Adrenal gland (tissue), 12 donors: Measurements from ENCODE around the gene SYT5. TPM values are rescaled to one million over a fixed set of nuclear protein-coding genes. Genes with fewer than 3 reads are reported as not detected.

ENCODE experiments used
- DNase-seq, 7 donors: peaks; one replicate each; pipeline ENCODE4 v3.0.0-alpha.2; 2019 to 2020
- H3K27ac ChIP-seq, 5 donors: fragments of 200-600 bp; sonication (generic) in 4 of 5; 1 replicate in 3 of 5; 2 replicates in 2 of 5; pipeline versions ENCODE4 v1.5.1 to v1.8.0; 2016 to 2020; ENCODE audit warnings: mild to moderate bottlenecking in 1 of 5
- H3K27me3 ChIP-seq: fragments of 200-600 bp; 2 replicates; pipeline ENCODE4 v1.8.0; 2021
- H3K36me3 ChIP-seq, 2 donors: fragments of 200-600 bp; replicated peaks in 1 of 2; 1 replicate in 1 of 2; 2 replicates in 1 of 2; pipeline versions ENCODE4 v1.5.1 to v1.8.0; 2018 to 2022
- H3K4me1 ChIP-seq, 2 donors: fragments of 200-600 bp; replicated peaks in 1 of 2; 1 replicate in 1 of 2; 2 replicates in 1 of 2; pipeline versions ENCODE4 v1.5.1 to v1.8.0; 2018 to 2021
- H3K4me3 ChIP-seq, 4 donors: fragments of 200-600 bp; sonication (generic) in 3 of 4; one replicate each; pipeline ENCODE4 v1.5.1; 2016 to 2018
- H3K9me3 ChIP-seq, 3 donors: fragments of 200-600 bp; sonication (generic) in 1 of 3; replicated peaks in 1 of 3; 1 replicate in 2 of 3; 2 replicates in 1 of 3; pipeline versions ENCODE4 v1.5.1 to v1.8.0; 2016 to 2021
- POLR2A ChIP-seq, 2 donors: fragments of 450-650 bp; IDR thresholded peaks; one replicate each; pipeline ENCODE4 v1.6.1; 2017; ENCODE audit warnings: antibody characterized with exemption in 2 of 2, mild to moderate bottlenecking in 2 of 2, moderate library complexity in 1 of 2
- WGBS, 4 donors: extraction: QIAGEN DNeasy Blood & Tissue Kit in 2 of 4; methylation state at CpG; one replicate each; pipeline versions ENCODE4 v1.1.5 to v1.1.7; 2013 to 2017; 5-methylcytosine and 5-hydroxymethylcytosine counted together
- intact Hi-C, 2 donors: fragments of 100-400 bp; cut with DNase I; formaldehyde crosslinking; loops; one replicate each; pipeline versions ENCODE4 v1.14.1 to v1.15.0; 2022 to 2023
- polyA plus RNA-seq, 3 donors: library from polyadenylated mRNA; stranded (reverse); fragments of 200-250 nt in 2 of 3; fragments of 350-450 nt in 1 of 3; fragmentation: Illumina TruSeq in 1 of 3; extraction: RNeasy Lipid Tissue Mini Kit (QIAGEN cat#74804) in 1 of 3; gene quantifications; one replicate each; pipeline ENCODE4 v1.2.3, GENCODE V29; 2013 to 2014
- total RNA-seq, 9 donors: library from RNA; depleted of rRNA in 4 of 9; stranded (reverse); fragments of >200 nt in 4 of 9; fragments of 120-200 nt in 1 of 9; fragmentation: NEBNext Ultra II Directional in 1 of 9; extraction: Animal tissue kit (Norgen Biotek cat#: 25700) in 1 of 9; gene quantifications; one replicate each; pipeline versions ENCODE4 v1.1.0 to v1.2.4, GENCODE V29; 2013 to 2023
- TF ChIP-seq, protein P1 (sequence below), 6 experiments: fragments of 450-650 bp in 4 of 6; fragments of 200-600 bp in 2 of 6; sonication (generic) in 1 of 6; IDR thresholded peaks; 1 replicate in 5 of 6; 2 replicates in 1 of 6; pipeline versions ENCODE4 v1.5.1 to v1.8.0; 2016 to 2021; ENCODE audit warnings: antibody characterized with exemption in 6 of 6, mild to moderate bottlenecking in 2 of 6, moderate library complexity in 1 of 6
- donor health status: healthy with polysubstance abuse.
- donor health status: Bipolar disorder and iron deficiency.
- donor health status: DM: yes; HTN: yes; CAD: no.
- donor health status: DM: no; HTN: no; CAD: no.
- donor health status: DM: no; HTN: no; CAD: no.
- donor health status: DM: yes; HTN: yes; CAD: no.

The SYT5 gene
- total and polyA plus RNA-seq, 12 donors, result 0.07 to 52.0 (median 10.6) TPM; not detected in 3

DNA sequence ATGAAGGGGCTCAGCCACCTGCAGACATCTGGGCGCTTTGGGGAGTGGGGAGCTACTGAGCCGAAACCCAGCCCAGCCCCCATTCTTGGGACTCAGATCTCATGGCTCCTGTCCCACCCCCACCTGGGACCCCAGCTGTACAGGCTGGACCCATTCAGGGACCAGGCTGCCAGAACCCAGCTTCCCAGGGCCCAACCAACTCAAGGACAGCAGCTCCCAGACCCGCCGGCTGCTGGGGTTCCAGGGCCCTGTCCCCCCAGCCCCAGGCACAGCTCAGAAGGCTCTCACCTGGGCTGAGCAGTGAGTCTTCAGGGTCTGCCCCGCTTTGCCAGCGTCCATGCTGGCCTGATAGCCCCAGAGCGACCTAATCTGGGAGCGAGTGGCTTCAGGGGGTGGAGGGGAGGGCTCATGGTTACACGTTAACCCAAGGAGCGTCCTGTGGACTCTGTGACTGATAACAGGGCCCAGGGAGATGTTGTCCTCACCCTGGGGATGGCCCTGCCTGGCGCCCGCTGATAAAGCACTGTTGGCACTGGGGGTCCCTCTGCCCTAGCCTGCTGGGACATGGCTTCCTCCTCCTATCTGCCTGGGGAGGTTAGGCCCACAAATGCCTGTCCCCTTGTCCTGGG is 48.4 kb upstream of the SYT5 start, which contains the start of gene TMEM86B:
Gene TMEM86B, minus strand, starts transcription at position 361 of the 629 bp plus-strand sequence. Its CDS starts 22 bp downstream, at position 339.
- TF ChIP-seq POLR2A (IDR thresholded peaks at IDR 0.05), result no peak
- TF ChIP-seq, protein P1, sequence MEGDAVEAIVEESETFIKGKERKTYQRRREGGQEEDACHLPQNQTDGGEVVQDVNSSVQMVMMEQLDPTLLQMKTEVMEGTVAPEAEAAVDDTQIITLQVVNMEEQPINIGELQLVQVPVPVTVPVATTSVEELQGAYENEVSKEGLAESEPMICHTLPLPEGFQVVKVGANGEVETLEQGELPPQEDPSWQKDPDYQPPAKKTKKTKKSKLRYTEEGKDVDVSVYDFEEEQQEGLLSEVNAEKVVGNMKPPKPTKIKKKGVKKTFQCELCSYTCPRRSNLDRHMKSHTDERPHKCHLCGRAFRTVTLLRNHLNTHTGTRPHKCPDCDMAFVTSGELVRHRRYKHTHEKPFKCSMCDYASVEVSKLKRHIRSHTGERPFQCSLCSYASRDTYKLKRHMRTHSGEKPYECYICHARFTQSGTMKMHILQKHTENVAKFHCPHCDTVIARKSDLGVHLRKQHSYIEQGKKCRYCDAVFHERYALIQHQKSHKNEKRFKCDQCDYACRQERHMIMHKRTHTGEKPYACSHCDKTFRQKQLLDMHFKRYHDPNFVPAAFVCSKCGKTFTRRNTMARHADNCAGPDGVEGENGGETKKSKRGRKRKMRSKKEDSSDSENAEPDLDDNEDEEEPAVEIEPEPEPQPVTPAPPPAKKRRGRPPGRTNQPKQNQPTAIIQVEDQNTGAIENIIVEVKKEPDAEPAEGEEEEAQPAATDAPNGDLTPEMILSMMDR (IDR thresholded peaks at IDR 0.05), result no peak
- intact Hi-C loops, result no loop called here
- H3K4me1 ChIP-seq, result peaks cover 8 to 11% of the 10 kb centered on the region in 2 donors
- H3K36me3 ChIP-seq, result peaks cover 0 to 68% of the 10 kb centered on the region in 2 donors
- H3K27me3 ChIP-seq, result no peaks in the 10 kb centered on the region
- H3K27ac ChIP-seq, result peak within 1 kb of the TSS in 2 of 5 donors; percentile 21 to 49
- H3K9me3 ChIP-seq, result no peaks in the 10 kb centered on the region
- WGBS, 4 donors, result 82 to 87% (median 86%) methylated on average over 2 to 12 of the region's 12 CpGs; no CpG with 5 or more reads in 1 of the 4 donors
- DNase-seq, result no peak
- H3K4me3 ChIP-seq, result no peak within 1 kb of the TSS

GRCh38 chr19:55228015-55228391 is 47.9 kb upstream of the SYT5 start:
- DNase-seq, result peak in 1 of 7 donors; percentile 78
- Histone ChIP-seq H3K4me1 (peaks cover 8 to 11% of the 10 kb centered on the region in 2 donors), H3K27ac (peak overlapping the region in 1 of 5 donors; percentile 49), H3K36me3 (peaks cover 0 to 62% of the 10 kb centered on the region in 2 donors), H3K4me3 (no peak overlapping the region), H3K27me3 (no peaks in the 10 kb centered on the region), H3K9me3 (no peaks in the 10 kb centered on the region)
- intact Hi-C loops, result no loop called here
- TF ChIP-seq POLR2A (IDR thresholded peaks at IDR 0.05), result no peak
- TF ChIP-seq, protein P1 (IDR thresholded peaks at IDR 0.05), result no peak
- 81 to 90% (median 82%) methylated on average over 14 to 17 of the region's 17 CpGs for WGBS, 4 donors

DNA sequence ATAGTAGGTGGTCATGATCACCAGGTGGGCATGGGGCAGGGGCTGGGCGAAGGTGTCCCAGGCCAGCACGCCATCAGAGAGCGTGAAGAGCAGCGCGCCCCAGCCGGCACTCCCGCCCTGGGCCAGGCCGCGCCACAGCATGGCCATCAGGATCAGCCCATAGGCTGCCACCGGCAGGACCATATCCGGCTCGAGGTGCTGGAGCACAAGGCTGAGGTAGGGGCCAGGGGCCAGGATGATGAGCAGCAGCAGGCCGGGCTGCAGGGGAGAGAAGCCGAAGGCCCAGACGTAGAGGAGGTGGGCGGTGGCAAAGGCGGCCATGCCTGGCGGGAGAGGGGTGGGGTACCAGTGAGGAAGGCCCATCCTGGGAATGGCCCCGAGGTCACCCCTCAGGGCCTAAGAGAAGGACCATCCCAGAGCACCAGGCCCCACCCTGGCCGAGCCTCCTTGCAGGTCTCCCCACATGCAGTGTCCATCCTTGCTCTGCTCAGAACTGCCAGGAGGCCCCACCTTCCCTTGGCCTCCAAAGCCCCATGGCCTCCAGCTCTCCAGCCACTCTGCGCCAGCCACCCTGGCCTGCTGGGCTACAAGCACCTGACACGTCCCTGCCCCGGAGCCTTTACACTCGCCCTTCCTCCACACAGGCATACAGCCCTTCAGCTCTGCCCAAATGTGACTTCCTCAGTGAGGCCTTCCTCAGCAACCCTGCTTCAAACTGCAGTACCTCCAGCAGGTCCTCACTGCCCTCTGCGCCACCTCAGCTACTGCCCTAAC is 47.3 kb upstream of the SYT5 start:
- H3K36me3 ChIP-seq, result peaks cover 0 to 58% of the 10 kb centered on the region in 2 donors
- TF ChIP-seq, protein P1 (IDR thresholded peaks at IDR 0.05), result no peak
- no peak for TF ChIP-seq POLR2A (IDR thresholded peaks at IDR 0.05)
- H3K27ac ChIP-seq, result peak overlapping the region in 1 of 5 donors; percentile 49

GRCh38 chr19:55226788-55227187 is 46.7 kb upstream of the SYT5 start:
- H3K27me3 ChIP-seq, result no peaks in the 10 kb centered on the region
- peaks cover 0 to 52% of the 10 kb centered on the region in 2 donors for H3K36me3 ChIP-seq
- no peak overlapping the region for H3K27ac ChIP-seq
- WGBS, 4 donors, result 78 to 89% (median 87%) methylated on average over 16 to 18 of the region's 18 CpGs
- no peaks in the 10 kb centered on the region for H3K9me3 ChIP-seq
- H3K4me1 ChIP-seq, result peaks cover 8 to 11% of the 10 kb centered on the region in 2 donors
- no peak overlapping the region for H3K4me3 ChIP-seq
- intact Hi-C loops, result no loop called here
- TF ChIP-seq, protein P1 (IDR thresholded peaks at IDR 0.05), result no peak
- no peak for TF ChIP-seq POLR2A (IDR thresholded peaks at IDR 0.05)
- DNase-seq, result no peak

More for the DNA sequence above, 47.3 kb upstream of the SYT5 start:
- WGBS, 4 donors, result 91 to 94% (median 93%) methylated on average over 11 to 25 of the region's 25 CpGs
- intact Hi-C loops, result no loop called here
- H3K9me3 ChIP-seq, result no peaks in the 10 kb centered on the region
- no peak for DNase-seq
- H3K27me3 ChIP-seq, result no peaks in the 10 kb centered on the region
- no peak overlapping the region for H3K4me3 ChIP-seq
- H3K4me1 ChIP-seq, result peaks cover 8 to 11% of the 10 kb centered on the region in 2 donors
